B cell (primary cell): Measurements from ENCODE around the gene RIMKLB. TPM values are rescaled to one million over a fixed set of nuclear protein-coding genes. Genes with fewer than 3 reads are reported as not detected.

Experiments
- ATAC-seq: fragments of 200-7000 bp; cut with Tn5 transposase; one replicate; pipeline ENCODE4 v1.10.0; 2021; ENCODE audit warnings: low read depth, mild to moderate bottlenecking, moderate number of reproducible peaks, moderate library complexity
- CTCF ChIA-PET: fragments of 350-600 bp; sonication (Branson Sonifier 250); formaldehyde crosslinking; loops from one replicate; lab custom pipeline; 2021; ENCODE audit warnings: antibody characterized with exemption, inconsistent platforms; lab: Charles Lee
- POLR2A ChIA-PET: fragments of 350-600 bp; sonication (Branson Sonifier 250); formaldehyde crosslinking; loops from one replicate; lab custom pipeline; 2021; ENCODE audit warnings: antibody characterized with exemption; lab: Charles Lee
- DNase-seq: peaks from one replicate; pipeline ENCODE4 v3.0.0; 2013
- H2AFZ ChIP-seq: 2 replicates; pipeline ENCODE4 v1.6.1; 2012; ENCODE audit warnings: mild to moderate bottlenecking, low read depth, low read length; ENCODE audit not compliant: insufficient read depth, poor library complexity, severe bottlenecking
- H3K27ac ChIP-seq, 2 donors: 1 replicate in 1 of 2; 2 replicates in 1 of 2; pipeline ENCODE4 v1.5.1; 2012 to 2013; ENCODE audit warnings: low read length in 2 of 2, mild to moderate bottlenecking in 2 of 2, moderate library complexity in 1 of 2
- H3K27me3 ChIP-seq, 4 experiments: fragments of 200-600 bp in 1 of 4; sonication (generic) in 1 of 4; replicated peaks in 1 of 4; 1 replicate in 2 of 4; 2 replicates in 2 of 4; pipeline versions ENCODE4 v1.6.1 to v1.7.0; 2013 to 2016; ENCODE audit warnings: low read length in 3 of 4, mild to moderate bottlenecking in 2 of 4, mixed read lengths in 1 of 4, moderate library complexity in 1 of 4; ENCODE audit not compliant: insufficient read depth in 4 of 4, control insufficient read depth in 3 of 4; ENCODE audit errors: control extremely low read depth in 1 of 4
- H3K36me3 ChIP-seq, 2 experiments: replicated peaks in 1 of 2; 1 replicate in 1 of 2; 2 replicates in 1 of 2; pipeline versions ENCODE4 v1.6.1 to v1.7.1; 2013; ENCODE audit warnings: low read length in 1 of 2; ENCODE audit not compliant: insufficient read depth in 2 of 2, control insufficient read depth in 1 of 2; ENCODE audit errors: control extremely low read depth in 1 of 2, extremely low read depth in 1 of 2
- H3K4me1 ChIP-seq, 2 donors: fragments of 200-600 bp in 1 of 2; sonication (generic) in 1 of 2; 1 replicate in 1 of 2; 2 replicates in 1 of 2; pipeline versions ENCODE4 v1.5.1 to v1.6.1; 2013 to 2017; ENCODE audit warnings: low read length in 2 of 2; ENCODE audit not compliant: control insufficient read depth in 2 of 2, insufficient read depth in 2 of 2
- H3K4me2 ChIP-seq: replicated peaks from 2 replicates; pipeline ENCODE3; 2012; ENCODE audit warnings: mild to moderate bottlenecking, low read depth, low read length; ENCODE audit not compliant: poor library complexity, severe bottlenecking
- H3K4me3 ChIP-seq, 5 experiments: fragments of 200-600 bp in 1 of 5; sonication (generic) in 1 of 5; 1 replicate in 3 of 5; 2 replicates in 2 of 5; pipeline versions ENCODE4 v1.5.1 to v1.7.0; 2011 to 2016; ENCODE audit warnings: low read length in 4 of 5, mild to moderate bottlenecking in 4 of 5, low read depth in 2 of 5, control low read depth in 1 of 5, moderate library complexity in 1 of 5; ENCODE audit not compliant: insufficient read depth in 1 of 5; ENCODE audit errors: control extremely low read depth in 1 of 5, extremely low read depth in 1 of 5
- H3K79me2 ChIP-seq: fragments of 200-600 bp; sonication (generic); one replicate; pipeline ENCODE4 v1.6.0; 2016; ENCODE audit warnings: low read length; ENCODE audit not compliant: control insufficient read depth, insufficient read depth
- H3K9ac ChIP-seq: fragments of 200-600 bp; sonication (generic); 2 replicates; pipeline ENCODE4 v1.6.1; 2017; ENCODE audit warnings: mild to moderate bottlenecking, low read length, moderate library complexity
- H3K9me3 ChIP-seq, 3 donors: one replicate each; pipeline versions ENCODE4 v1.6.1 to v1.7.1; 2013; ENCODE audit warnings: low read length in 2 of 3; ENCODE audit not compliant: control insufficient read depth in 2 of 3, insufficient read depth in 1 of 3; ENCODE audit errors: control extremely low read depth in 1 of 3
- H4K20me1 ChIP-seq: 2 replicates; pipeline ENCODE4 v1.6.0; 2012; ENCODE audit warnings: mild to moderate bottlenecking, low read length; ENCODE audit not compliant: insufficient read depth, control insufficient read depth, poor library complexity, severe bottlenecking
- H3K27ac Mint-ChIP-seq: one replicate; pipeline ENCODE4 v1.8.0; 2021; ENCODE audit warnings: mixed read lengths
- H3K27me3 Mint-ChIP-seq: one replicate; pipeline ENCODE4 v1.8.0; 2021; ENCODE audit warnings: mixed read lengths
- H3K4me1 Mint-ChIP-seq: one replicate; pipeline ENCODE4 v1.8.0; 2021; ENCODE audit warnings: mixed read lengths
- H3K4me3 Mint-ChIP-seq: one replicate; pipeline ENCODE4 v1.8.0; 2021; ENCODE audit warnings: mixed read lengths
- H3K9me3 Mint-ChIP-seq: one replicate; pipeline ENCODE4 v1.8.0; 2022; ENCODE audit warnings: mixed read lengths; ENCODE audit not compliant: insufficient read depth
- EZH2 ChIP-seq: IDR thresholded peaks from 2 replicates; pipeline ENCODE4 v1.6.1; 2012; ENCODE audit warnings: borderline replicate concordance, low read depth, mild to moderate bottlenecking, moderate library complexity, low read length; ENCODE audit not compliant: insufficient read depth, poor library complexity, severe bottlenecking
- WGBS: methylation state at CpG from one replicate; pipeline ENCODE4 v1.1.5; 2013; ENCODE audit warnings: missing lambda C conversion rate; ENCODE audit not compliant: insufficient coverage; 5-methylcytosine and 5-hydroxymethylcytosine counted together
- intact Hi-C: fragments of 100-400 bp; cut with micrococcal nuclease; formaldehyde crosslinking; loops from one replicate; pipeline ENCODE4 v1.10.0; 2022
- polyA plus RNA-seq: library from polyadenylated mRNA; depleted of rRNA; stranded (reverse); fragments of >200 nt; gene quantifications from 2 replicates; pipeline ENCODE4 v1.2.3, GENCODE V29; 2012
- total RNA-seq, 2 donors: library from RNA; stranded (reverse); fragments of 120-200 nt in 1 of 2; gene quantifications; 1 replicate in 1 of 2; 2 replicates in 1 of 2; pipeline versions ENCODE4 v1.2.3 to v1.2.4, GENCODE V29; 2013 to 2022
- TF ChIP-seq, protein P1 (sequence below): fragments of 200-600 bp; IDR thresholded peaks from one replicate; pipeline ENCODE4 v1.8.0; 2022; ENCODE audit warnings: antibody characterized with exemption, mild to moderate bottlenecking

The RIMKLB gene
- total and polyA plus RNA-seq, 2 donors (not counting 1 experiment from before 2014, with no cell fraction given), result 27.8 to 54.2 TPM

DNA sequence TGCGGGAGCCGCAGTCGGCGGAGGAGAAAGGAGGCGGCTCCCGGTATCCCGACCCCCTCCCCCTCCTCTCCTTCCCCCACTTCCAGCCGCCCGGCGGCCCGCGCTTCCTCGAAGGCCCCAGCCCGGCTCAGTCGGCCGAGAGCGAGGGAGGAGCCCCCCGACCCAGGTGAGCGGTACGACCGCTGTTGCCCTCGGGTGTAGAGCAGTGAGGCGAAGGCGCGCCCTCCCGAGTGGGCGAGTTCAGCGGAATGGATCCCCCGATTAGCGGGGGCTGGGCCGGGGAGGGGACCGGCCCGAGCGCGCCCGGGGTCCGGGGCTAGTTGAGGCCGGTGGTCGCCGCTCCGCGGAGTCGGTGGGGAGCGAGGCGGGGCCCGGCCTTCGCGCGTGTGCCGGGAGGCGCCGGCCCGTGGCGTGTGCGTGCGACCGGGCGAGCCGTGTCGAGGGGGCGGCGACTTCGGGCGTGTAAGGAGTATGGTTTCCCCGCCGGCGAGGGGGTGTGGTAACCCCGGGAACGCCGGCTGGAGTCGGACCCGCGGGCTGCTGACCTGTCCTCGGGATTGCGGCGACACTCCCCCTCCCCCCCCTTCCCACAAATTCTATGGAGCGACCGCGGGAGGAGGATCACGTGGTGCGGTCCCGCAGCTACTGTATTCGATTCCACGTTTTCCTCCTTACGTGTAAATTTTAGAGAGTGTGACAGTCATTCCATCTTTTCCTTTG lies 501 bp downstream of the RIMKLB start:
- peak overlapping the region; percentile 97 for H3K4me3 Mint-ChIP-seq
- H2AFZ ChIP-seq, result peak overlapping the region; percentile 84

More for the DNA sequence above, 501 bp downstream of the RIMKLB start:
- Mint-ChIP-seq H3K9me3 (no peaks in the 10 kb centered on the region), H3K27ac (peak overlapping the region; percentile 98), H3K27me3 (no peaks in the 10 kb centered on the region), H3K4me1 (peaks cover 37% of the 10 kb centered on the region)
- ChIA-PET CTCF (interaction anchor here (1.0 to 1.9 kb wide), 3 partner anchors 13 to 192 kb away, joined by 3 to 7 read pairs (median 4); no protein-coding TSS in a partner anchor), POLR2A (interaction anchor here (0.6 kb wide), 1 partner anchor 251 kb away, joined by 4 read pairs; the partner anchor contains the start of gene M6PR)
- Histone ChIP-seq H3K4me2 (peak overlapping the region; percentile 97), H4K20me1 (no peaks in the 10 kb centered on the region), H3K9ac (peak overlapping the region; percentile 99), H3K4me3 (peak overlapping the region; percentile 51 to 99 (median 91)), H3K4me1 (peaks cover 18 to 19% of the 10 kb centered on the region in 2 donors), H3K27ac (peak overlapping the region; percentile 92 to 94), H3K36me3 (no peaks in the 10 kb centered on the region), H3K9me3 (no peaks in the 10 kb centered on the region), H3K79me2 (peaks cover 39% of the 10 kb centered on the region), H3K27me3 (no peaks in the 10 kb centered on the region)
- TF ChIP-seq EZH2, result no peak
- TF ChIP-seq, protein P1, sequence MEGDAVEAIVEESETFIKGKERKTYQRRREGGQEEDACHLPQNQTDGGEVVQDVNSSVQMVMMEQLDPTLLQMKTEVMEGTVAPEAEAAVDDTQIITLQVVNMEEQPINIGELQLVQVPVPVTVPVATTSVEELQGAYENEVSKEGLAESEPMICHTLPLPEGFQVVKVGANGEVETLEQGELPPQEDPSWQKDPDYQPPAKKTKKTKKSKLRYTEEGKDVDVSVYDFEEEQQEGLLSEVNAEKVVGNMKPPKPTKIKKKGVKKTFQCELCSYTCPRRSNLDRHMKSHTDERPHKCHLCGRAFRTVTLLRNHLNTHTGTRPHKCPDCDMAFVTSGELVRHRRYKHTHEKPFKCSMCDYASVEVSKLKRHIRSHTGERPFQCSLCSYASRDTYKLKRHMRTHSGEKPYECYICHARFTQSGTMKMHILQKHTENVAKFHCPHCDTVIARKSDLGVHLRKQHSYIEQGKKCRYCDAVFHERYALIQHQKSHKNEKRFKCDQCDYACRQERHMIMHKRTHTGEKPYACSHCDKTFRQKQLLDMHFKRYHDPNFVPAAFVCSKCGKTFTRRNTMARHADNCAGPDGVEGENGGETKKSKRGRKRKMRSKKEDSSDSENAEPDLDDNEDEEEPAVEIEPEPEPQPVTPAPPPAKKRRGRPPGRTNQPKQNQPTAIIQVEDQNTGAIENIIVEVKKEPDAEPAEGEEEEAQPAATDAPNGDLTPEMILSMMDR, result no peak
- DNase-seq (peak; percentile 82), ATAC-seq (peak; percentile 55)
- intact Hi-C loops, result loop anchor here (1.0 to 5.0 kb wide), 2 partner anchors 194 to 251 kb away; partner anchors contain the start of gene M6PR
- under 1% methylated on average over 71 of the region's 85 CpGs for WGBS
